Fibroblast of villous mesenchyme (primary cell): ENCODE measurements around the gene CAMKMT. TPM values are rescaled to one million over a fixed set of nuclear protein-coding genes. Genes with fewer than 3 reads are reported as not detected.

Experiments used
- DNase-seq: peaks from one replicate; pipeline ENCODE4 v3.0.0-alpha.2; 2010; ENCODE audit warnings: low read depth
- H3K4me3 ChIP-seq: 2 replicates; pipeline ENCODE4 v1.5.1; 2011; ENCODE audit warnings: low read depth, mild to moderate bottlenecking, low read length
- total RNA-seq: library from RNA; depleted of rRNA; stranded (reverse); fragments of >200 nt; gene quantifications from 2 replicates; pipeline ENCODE4 v1.2.3, GENCODE V29; 2012
- TF ChIP-seq, protein P1 (sequence below): IDR thresholded peaks from 2 replicates; pipeline ENCODE4 v1.5.1; 2012; ENCODE audit warnings: low read depth, mild to moderate bottlenecking, low read length; ENCODE audit not compliant: insufficient read depth

The CAMKMT gene
- total RNA-seq, 1 donor = 9.9 TPM

DNA sequence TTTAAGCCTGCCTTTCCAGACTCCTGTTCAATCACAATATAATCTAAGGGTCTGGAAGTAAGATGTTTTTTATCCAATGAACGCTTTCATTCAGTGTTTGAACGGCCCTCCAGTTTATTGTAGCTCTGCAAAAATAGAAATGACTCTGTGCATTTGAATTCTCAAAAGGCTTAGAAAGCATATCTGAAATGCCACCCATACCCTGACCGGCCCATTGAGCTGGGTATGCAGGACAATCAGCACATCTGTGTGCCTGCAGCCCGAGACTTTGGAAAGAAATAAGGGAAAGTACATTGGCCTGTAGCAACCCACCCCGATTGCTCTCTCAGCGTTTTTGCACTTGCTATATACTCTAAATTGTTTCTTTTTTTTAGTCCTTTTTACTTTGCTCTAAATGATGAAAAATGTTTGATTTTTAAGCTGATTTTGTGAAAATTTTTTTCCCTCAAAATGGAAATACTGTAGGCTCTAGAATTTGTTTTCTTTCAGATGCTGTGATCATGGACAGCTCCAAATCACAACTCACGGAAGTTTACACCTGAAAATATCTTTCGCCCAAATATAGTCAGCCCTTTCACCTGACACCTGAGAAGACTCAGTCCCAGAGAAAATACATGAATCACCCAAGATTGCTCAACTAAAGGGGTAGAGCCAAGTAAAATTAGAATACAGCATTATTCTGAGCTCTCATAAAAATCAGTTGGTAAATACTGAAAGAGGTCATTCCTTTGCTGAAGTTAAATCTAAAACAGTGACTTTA lies 385.3 kb downstream of the CAMKMT start:
- H3K4me3 ChIP-seq = no peak overlapping the region
- TF ChIP-seq, protein P1, sequence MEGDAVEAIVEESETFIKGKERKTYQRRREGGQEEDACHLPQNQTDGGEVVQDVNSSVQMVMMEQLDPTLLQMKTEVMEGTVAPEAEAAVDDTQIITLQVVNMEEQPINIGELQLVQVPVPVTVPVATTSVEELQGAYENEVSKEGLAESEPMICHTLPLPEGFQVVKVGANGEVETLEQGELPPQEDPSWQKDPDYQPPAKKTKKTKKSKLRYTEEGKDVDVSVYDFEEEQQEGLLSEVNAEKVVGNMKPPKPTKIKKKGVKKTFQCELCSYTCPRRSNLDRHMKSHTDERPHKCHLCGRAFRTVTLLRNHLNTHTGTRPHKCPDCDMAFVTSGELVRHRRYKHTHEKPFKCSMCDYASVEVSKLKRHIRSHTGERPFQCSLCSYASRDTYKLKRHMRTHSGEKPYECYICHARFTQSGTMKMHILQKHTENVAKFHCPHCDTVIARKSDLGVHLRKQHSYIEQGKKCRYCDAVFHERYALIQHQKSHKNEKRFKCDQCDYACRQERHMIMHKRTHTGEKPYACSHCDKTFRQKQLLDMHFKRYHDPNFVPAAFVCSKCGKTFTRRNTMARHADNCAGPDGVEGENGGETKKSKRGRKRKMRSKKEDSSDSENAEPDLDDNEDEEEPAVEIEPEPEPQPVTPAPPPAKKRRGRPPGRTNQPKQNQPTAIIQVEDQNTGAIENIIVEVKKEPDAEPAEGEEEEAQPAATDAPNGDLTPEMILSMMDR = no peak
- DNase-seq = no peak

DNA sequence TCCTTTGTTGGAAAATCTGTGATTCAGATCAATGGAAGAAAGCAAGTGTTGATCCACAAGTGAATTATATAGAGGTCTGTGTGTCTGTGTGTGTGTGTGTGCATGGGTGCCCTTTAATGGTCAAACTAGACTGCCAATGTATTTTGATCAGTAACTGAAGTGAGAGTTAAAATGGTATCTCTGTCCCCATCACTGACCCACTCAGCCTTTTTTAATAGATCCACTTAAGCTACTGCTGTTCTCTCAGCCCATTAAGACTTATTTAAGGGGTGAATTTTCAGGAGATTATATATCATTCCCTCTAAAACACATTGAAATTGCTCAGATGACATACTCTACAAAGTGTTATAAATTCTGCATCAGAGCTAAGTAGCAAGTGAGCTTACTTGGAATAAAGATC lies 386.0 kb downstream of the CAMKMT start:
- TF ChIP-seq, protein P1 = no peak
- H3K4me3 ChIP-seq = no peak overlapping the region
- DNase-seq = no peak

DNA sequence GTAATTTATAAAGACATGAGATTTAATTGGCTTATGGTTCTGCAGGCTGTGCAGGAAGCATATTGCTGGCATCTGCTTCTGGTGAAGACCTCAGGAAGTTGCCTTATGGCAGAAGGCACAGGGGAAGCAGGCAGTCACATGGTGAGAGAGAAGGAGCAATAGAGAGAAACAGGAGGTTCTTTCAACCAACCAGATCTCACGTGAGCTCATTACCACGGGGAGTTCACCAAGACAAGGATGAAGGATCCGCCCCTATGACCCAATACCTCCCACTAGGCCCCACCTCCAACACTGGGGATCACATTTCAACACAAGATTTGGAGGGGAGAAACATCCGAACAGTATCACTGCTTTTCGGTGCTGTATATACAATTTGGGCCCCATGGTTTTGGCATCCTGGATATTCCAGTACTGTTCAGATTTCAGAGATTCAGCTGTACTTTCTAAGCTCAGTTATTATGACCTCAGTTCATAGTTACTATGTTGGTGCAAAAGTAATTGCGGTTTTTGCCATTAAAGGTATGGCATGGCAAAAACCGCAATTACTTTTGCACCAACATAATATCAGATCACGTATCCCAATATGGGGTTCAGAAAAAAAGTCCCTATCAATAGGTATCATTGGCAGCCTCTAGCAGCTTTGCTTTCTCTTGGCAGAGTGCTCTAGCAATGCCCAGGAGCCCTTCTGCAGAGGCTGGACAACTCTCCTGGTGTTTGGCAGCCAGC lies 390.2 kb downstream of the CAMKMT start:
- TF ChIP-seq, protein P1 = no peak
- DNase-seq = no peak
- H3K4me3 ChIP-seq = no peak overlapping the region

DNA sequence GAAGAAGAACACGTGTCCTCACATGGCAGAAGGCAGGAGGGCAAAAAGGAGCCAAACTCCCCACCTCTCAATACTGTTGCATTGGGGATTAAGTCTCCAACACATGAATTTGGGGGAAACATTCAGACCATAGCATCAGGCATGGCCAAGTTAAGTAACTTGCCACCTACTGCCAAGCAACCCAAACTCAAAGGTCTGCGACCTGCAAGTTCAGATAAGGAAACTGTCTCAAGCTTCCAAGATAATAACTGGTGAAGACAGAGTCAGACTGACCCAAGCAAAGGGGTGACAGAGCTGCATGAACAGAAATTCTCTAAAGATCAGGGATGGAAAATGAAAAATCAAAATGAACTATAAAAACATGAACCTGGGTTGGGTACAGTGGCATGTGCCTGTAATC lies 391.0 kb downstream of the CAMKMT start:
- H3K4me3 ChIP-seq = no peak overlapping the region
- TF ChIP-seq, protein P1 = no peak
- DNase-seq = no peak

DNA sequence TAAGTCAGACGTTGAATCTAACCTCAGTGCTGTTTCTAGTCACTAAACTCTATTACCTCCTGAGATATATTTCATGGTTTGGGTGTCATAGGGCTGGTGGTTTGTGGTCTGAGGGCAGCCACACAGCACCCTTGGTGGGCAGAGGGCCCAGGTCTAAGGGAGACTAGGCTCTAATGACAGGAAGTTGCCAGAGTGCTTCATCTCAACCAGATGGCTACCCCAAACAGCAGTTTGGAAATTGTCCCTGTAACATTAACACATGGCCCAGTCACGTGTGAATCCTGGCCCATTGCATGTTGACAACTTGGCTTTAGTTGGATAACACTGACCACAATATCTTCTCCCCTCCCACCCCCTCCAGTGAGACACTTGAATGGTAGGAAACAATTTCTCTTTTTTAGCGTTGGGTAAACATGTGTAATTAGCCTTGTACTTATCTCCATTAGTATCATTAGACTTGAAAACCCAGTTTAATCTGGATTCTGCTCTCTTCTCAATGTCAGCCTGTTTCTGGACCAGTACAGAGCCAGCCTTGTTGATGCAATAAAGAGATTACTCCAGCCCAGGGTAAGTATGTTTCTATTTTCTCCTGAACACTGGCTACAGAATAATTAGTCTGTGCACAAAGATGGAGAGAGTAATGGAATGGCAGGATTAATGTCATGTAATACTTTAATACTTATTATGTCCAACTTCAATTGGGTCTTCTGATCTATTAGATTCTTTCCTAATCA lies 392.0 kb downstream of the CAMKMT start:
- peak; percentile 10 for DNase-seq

DNA sequence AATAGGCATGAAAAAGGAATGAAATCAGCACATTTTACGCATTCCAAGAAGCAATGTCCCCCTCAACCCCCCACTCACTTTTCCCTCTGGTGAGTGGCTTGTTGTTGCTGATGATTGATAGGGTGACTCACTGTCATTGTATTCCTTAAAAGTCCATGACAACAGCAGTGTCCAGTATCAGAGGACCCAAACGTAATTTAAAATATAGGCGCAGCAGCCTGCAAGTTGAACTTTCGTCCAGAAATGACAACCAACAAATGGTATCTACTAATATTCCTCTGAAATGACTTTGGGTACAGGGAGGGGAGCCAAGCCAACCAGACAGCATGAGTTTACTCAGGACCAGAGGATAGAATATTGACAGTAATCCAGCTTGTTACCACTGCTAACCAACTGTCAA lies 396.8 kb downstream of the CAMKMT start:
- no peak overlapping the region for H3K4me3 ChIP-seq
- no peak for DNase-seq
- TF ChIP-seq, protein P1 = no peak

More for the DNA sequence above, 392.0 kb downstream of the CAMKMT start:
- TF ChIP-seq, protein P1 = no peak
- no peak overlapping the region for H3K4me3 ChIP-seq
